T-helper 2 cell (primary cell): ENCODE measurements around the gene CEP250.
"Not testable (repeated sequence)": the region's sequence is repeated elsewhere in the genome, so short reads cannot be mapped to it uniquely, and the experiment has no call there.

Experiments used
- DNase-seq, 5 experiments: peaks; one replicate each; pipeline versions ENCODE4 v3.0.0 to v3.0.0-alpha.2; 2012 to 2022
- total RNA-seq, 2 donors: gene quantifications; one replicate each; lab custom pipeline; 2026; lab: John Stamatoyannopoulos, UW

The CEP250 gene, protein sequence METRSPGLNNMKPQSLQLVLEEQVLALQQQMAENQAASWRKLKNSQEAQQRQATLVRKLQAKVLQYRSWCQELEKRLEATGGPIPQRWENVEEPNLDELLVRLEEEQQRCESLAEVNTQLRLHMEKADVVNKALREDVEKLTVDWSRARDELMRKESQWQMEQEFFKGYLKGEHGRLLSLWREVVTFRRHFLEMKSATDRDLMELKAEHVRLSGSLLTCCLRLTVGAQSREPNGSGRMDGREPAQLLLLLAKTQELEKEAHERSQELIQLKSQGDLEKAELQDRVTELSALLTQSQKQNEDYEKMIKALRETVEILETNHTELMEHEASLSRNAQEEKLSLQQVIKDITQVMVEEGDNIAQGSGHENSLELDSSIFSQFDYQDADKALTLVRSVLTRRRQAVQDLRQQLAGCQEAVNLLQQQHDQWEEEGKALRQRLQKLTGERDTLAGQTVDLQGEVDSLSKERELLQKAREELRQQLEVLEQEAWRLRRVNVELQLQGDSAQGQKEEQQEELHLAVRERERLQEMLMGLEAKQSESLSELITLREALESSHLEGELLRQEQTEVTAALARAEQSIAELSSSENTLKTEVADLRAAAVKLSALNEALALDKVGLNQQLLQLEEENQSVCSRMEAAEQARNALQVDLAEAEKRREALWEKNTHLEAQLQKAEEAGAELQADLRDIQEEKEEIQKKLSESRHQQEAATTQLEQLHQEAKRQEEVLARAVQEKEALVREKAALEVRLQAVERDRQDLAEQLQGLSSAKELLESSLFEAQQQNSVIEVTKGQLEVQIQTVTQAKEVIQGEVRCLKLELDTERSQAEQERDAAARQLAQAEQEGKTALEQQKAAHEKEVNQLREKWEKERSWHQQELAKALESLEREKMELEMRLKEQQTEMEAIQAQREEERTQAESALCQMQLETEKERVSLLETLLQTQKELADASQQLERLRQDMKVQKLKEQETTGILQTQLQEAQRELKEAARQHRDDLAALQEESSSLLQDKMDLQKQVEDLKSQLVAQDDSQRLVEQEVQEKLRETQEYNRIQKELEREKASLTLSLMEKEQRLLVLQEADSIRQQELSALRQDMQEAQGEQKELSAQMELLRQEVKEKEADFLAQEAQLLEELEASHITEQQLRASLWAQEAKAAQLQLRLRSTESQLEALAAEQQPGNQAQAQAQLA (N-terminal part only)
- total RNA-seq = 82.3 to 129 reads per million in 2 donors

DNA sequence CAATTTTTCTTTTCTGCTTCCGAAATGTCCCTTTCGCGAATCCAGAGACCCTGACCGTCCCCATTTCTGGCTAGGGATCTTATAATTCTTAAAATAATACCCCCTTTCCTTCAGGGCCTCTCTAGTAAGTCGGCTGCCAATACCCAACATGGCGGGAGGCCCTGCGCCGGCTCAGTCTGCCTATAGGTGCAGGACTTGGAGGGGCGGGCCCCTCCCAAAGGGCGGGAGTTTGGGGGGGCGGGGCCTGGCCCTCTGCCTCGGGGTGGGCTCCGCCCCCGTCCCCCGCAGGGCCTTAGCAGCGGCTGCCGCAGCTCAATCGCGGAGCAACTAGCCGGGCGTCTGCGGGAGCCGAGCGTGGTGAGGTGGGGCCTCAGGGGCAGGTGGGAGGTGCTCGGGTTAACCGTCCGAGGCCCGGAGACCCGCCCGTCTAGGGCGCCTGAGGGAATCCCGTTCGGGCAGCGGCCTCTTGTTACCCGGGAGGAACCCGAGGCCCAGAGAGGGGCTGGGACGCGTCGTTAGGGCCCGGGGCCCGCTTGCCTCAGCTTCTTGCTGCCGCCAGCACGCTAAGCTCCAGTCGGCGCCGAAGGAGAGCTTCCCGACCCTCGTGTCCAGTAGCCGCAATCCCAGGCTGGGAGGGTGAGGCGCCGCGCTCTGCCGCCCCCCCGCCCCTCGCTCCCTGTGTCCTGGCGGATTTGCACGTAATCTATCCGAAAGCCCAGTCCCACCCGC is at the start of gene CEP250:
Gene CEP250 (plus strand): TSS at position 718 of the 729 bp plus-strand sequence. CDS start 6,770 bp downstream, outside the sequence.
- peak; percentile 90 to 95 (median 93) for DNase-seq

DNA sequence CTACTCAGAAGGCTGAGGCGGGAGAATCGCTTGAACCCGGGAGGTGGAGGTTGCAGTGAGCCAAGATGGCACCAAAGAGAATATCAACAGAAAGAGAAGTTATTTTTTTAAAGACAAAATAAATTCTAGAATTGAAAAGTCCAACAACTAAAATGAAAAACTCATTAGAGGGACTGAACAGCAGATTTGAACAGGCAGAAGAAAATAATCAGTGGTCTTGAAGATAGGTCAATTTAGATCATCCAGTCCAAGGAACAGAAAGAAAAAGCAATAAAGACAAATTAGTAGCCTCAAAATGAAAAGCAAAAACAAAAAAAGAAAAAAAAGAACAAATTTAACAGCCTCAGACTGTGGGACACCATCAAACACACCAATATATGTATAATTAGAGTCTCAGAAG is 49.6 kb upstream of the CEP250 start:
- DNase-seq = no peak

- no peak for DNase-seq
These were observed 47.1 kb upstream of the CEP250 start for GRCh38 chr20:35408270-35408669.

- no peak for DNase-seq
These were observed 45.9 kb upstream of the CEP250 start for GRCh38 chr20:35409542-35409941.

DNA sequence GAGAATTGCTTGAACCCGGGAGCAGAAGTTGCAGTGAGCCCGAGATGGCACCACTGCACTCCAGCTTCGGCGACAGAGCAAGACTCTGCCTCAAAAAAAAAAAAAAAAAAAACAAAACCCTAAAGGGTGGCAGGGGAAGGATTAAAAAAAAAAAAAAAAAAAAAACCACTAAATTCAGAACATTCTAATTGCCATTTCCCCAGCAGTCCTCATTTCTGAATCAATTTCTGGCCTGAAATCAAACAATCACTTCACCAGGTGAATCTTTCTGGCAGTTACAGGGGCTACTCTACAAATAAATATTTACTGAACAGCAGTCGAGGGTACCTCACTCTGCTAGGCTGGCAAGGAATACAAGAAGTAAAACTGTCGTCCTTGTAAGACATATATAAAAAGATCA is 44.8 kb upstream of the CEP250 start:
- no peak for DNase-seq

DNA sequence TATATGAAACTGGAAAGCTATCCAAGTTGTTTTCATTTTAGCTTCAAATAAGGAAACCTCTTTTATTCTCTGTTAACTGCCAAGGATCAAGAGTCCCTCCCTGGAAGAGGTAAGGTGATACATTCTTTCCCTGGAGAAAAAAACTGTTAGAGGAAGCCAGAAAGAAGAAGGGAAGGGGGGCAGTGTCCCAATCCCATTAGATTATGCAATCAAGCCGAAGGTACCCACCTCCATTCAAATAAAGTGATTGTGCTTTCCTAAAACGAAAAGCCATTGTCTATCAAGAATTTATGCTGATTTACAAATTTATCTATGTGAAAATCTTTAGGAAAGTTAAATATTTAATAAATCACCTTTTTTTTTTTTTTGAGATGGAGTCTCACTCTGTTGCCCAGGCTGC is 34.1 kb upstream of the CEP250 start:
- no peak for DNase-seq

DNA sequence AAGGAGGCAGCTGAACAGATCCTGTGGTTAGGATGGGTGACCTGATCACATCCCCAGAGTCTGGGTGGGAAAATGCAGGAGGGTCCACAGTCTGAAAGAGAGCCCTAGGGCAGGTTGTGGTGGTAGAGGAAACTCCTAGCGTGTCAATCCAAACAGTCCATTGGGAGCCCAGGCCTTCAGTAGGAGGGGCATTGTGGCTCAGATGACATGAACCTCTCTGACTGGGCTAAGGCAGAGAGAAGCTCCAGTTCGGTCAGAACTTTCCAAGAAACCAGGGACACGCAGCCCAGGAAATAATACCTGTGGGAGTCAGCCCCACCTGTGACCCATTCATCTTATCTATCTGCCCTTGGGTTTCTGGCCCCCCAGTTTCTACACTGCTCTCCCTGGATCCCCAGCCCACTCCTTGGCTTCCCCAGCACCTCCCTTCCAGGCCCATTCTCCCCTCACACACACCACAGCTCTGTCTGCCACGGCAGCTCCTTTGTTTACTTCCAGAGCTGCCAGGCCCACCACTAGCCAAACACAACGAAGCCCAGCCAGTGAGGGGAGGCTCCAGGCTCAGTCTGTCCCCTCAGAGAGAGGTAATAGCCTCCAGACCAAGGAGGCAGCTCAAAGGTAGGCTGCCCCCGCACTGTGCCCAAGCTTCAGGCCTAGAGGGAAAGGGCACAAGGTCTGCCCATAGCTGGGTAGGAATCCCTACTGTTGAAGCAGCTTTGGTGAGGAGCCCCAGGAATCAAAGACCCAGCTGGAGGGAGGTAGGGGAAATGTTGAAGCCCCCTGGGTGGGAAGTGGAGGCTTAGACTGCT is 23.6 kb upstream of the CEP250 start:
- no peak for DNase-seq

DNA sequence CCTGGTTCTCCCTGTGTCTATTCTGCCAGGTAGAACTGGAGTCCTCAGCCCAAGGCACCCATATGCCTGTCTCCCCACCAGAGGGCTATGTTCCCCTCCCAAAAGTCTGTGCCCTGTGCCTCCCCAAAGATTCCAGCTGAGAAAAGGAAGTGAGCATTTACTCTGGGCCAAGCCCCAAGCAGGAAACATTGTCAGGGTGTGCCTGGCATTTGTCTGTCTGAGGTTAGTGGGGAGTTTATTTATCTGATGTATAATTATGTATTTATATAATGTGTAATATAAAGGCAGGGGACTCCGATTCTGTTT is 23.0 kb upstream of the CEP250 start:
- DNase-seq = no peak

- DNase-seq = no peak
These were observed 22.1 kb upstream of the CEP250 start for GRCh38 chr20:35433337-35433736.

GRCh38 chr20:35434085-35435005 is 21.1 kb upstream of the CEP250 start:
- no peak for DNase-seq

DNA sequence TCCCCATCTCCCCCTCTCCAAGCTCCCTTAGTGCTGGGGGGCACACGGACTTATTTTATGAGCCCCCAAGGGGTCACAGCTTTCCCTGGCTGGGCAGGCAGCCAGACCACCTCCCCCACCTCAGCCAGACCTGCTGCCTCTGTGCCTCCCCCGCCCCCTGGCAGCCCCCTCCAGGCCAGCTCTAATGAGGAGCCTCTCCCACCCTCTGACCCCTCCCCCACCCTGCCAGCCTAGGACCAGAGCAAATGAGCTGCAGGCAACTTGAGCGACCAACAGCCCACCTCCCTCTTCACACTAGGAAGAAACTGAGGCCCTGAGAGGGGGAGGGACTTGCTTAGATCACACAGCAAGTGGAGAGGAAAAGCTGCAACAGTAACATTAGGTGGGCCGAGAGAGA is 19.2 kb upstream of the CEP250 start:
- DNase-seq = no peak

DNA sequence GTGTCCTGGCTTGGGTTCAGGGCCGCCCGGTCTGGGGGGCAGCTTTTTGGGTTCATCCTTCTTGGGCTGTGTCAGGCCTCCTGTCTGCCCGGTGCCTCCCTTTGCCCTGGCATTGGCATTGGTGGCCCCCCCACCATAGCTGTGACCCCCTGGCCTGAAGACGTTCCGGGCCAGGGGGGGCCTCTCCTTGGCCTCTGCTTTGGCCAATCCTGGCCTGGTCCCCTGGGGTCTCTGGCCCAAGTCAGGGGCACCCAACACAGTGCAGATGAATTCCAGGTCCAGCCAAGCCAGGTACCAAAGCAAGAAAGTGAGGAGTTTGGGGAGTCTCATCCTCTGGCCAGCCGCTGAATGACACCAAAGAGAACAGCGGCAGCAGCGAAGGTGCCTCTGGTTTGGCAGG is 17.8 kb upstream of the CEP250 start:
- DNase-seq = no peak

DNA sequence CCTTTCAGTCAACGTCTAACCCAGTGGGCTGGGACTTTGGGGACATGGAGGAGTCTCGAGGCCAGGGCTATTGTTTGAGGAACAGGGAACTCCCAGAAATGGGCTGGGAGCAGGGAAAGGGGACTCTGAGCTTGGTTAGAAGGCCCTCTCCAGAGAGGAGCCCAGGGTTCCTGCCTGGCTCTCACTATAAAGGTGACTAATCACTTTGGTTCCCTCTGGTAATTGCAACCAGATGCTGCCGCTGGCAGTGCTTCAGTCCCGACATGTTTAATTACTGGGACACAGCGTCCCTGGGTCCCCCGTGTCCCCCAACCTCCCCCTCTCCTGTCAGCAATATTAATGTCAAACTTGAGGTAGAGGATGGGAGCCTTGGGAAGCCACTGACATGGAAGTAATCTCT is 12.4 kb upstream of the CEP250 start:
- DNase-seq = no peak

DNA sequence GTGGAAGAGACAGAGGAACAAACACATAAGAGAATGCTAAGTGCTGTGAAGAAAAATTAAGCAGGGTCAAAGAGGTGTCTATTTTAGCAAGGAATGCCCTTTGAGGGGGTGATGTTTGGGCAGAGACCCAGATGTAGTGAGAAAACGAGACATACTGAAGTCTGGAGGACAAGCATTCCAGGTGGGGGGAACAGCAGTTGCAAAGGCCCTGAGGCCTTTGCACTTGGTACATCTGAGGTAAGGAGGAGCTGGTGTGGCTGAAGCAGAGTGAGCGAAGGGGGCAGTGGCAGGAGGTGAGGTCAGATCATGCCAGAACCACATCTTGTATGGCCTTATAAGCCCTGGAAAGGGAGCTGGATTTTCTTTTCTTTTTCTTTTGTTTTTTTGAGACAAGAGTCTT is 11.2 kb upstream of the CEP250 start:
- no peak for DNase-seq

DNA sequence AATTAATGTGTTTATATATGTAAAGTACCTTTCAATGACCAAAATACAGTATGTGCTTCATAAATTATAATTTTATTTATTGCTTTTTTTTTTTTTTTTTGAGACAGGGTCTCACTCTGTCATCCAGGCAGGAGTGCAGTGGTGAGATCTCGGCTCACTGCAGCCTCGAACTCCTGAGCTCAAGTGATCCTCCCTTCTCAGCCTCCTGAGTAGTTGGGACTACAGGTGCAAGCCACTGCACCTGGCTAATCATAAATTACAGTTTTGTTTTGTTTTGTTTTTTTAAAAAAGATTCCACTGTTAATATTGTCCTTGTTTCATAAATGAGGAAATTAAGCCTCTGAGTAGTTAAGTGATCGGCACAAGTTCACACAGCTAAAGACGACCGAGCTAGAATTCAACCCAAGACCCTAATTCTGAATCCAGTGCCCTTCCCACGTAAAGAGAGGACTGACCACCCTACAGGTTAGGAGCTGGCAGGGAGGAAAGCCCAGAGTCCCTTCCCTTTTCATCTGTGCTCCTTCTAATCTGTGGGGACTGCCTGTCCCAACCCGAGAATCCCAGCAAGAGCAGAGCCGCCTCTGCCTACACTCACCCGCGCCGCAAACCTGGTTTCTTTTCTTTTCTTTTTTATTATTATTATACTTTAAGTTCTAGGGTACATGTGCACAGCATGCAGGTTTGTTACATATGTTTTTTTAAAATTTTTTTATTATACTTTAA is 8.9 kb upstream of the CEP250 start:
- DNase-seq = no peak

DNA sequence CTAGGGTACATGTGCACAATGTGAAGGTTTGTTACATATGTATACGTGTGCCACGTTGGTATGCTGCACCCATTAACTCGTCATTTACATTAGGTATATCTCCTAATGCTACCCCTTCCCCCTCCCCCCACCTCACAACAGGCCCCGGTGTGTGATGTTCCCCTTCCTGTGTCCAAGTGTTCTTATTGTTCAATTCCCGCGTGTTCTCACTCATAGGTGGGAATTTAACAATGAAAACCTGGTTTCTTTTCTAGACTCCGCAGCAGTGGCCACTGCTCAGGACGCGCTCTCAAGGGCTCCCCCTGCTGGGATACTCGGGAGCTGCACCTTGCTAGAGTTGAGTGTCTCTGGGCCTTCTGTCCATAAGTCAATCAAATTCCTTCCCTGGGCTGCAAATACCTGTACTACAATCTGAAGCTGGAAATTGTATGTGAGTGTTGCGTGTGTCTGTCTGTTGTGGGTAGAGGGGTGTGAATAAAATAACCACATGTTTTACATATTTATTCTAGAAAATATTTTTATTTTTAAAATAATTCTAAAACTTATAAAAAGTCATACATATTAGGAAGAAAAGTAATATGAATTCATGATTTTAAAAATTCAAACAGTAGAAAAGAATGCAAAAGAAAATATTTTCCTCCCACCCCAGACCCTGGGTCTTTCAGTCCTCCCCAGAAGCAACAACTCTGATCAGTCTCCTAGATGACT is 8.2 kb upstream of the CEP250 start:
- peak; percentile 71 to 91 (median 81) for DNase-seq

GRCh38 chr20:35448788-35449373 is 6.5 kb upstream of the CEP250 start:
- DNase-seq = no peak

DNA sequence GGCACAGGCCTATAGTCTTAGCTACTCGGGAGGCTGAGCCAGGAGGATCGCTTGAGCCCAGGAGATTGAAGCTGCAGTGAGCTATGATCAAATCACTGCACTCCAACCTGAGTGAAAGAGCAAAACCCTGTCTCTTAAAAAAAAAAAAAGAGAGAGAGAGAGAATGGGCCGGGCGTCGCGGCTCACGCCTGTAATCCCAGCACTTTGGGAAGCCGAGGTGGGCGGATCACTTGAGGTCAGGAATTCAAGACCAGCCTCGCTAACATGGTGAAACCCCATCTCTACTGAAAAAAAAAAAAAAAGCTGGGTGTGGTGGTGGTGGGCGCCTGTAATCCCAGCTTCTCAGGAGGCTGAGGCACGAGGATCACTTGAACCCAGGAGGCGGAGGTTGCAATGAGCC is 5.5 kb upstream of the CEP250 start:
- DNase-seq = not testable (repeated sequence)

DNA sequence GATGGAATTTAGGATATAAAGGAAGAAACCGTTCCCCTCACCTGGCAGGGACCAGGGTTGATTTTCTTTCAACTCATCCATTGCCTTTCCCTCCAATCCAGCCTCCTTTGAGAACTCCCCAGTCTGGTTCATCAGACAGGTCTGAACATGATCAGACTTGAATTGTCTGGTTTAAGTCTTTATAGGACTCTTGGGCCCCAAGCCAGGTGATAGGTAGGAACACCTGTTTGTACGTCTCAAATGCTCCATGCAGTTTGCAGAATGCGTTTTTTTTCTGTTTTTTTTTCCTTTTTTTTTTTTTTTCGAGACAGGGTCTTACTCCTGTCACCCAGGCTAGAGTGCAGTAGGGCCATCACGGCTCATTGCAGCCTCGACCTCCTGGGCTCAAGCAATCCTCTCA is 4.1 kb upstream of the CEP250 start:
- no peak for DNase-seq
